NCI-H69 (cell line): Measurements from ENCODE around the gene KLHL22.

Source experiments
- DNase-seq: peaks from one replicate; lab custom pipeline; 2025; lab: John Stamatoyannopoulos, UW

KLHL22 gene

GRCh38 chr22:20432244-20432686, 63.3 kb downstream of the KLHL22 start:
- DNase-seq: no peak

- DNase-seq: no peak
These were observed 63.9 kb downstream of the KLHL22 start for GRCh38 chr22:20431511-20432192.

GRCh38 chr22:20430720-20431510, 64.7 kb downstream of the KLHL22 start:
- DNase-seq: peak; percentile 70

- peak; percentile 37 for DNase-seq
These were observed 65.4 kb downstream of the KLHL22 start for GRCh38 chr22:20430101-20430719.

- peak; percentile 70 for DNase-seq
These were observed 66.1 kb downstream of the KLHL22 start for GRCh38 chr22:20429254-20430100.

GRCh38 chr22:20428496-20429253, 66.9 kb downstream of the KLHL22 start:
- DNase-seq: no peak

- no peak for DNase-seq
These were observed 67.6 kb downstream of the KLHL22 start for GRCh38 chr22:20427945-20428417.

GRCh38 chr22:20427104-20427944, 68.3 kb downstream of the KLHL22 start:
- no peak for DNase-seq

- DNase-seq: no peak
These were observed 69.4 kb downstream of the KLHL22 start for GRCh38 chr22:20426259-20426615.

- DNase-seq: no peak
These were observed 69.9 kb downstream of the KLHL22 start for GRCh38 chr22:20425566-20426258.

GRCh38 chr22:20424932-20425565, 70.5 kb downstream of the KLHL22 start:
- no peak for DNase-seq

- no peak for DNase-seq
These were observed 71.0 kb downstream of the KLHL22 start for GRCh38 chr22:20424568-20424931.

GRCh38 chr22:20423906-20424551, 71.6 kb downstream of the KLHL22 start:
- DNase-seq: no peak

GRCh38 chr22:20423008-20423905, 72.3 kb downstream of the KLHL22 start:
- DNase-seq: no peak

GRCh38 chr22:20422271-20423007, 73.2 kb downstream of the KLHL22 start:
- DNase-seq: peak; percentile 24

GRCh38 chr22:20421507-20421874, 74.1 kb downstream of the KLHL22 start:
- no peak for DNase-seq
